CD4-positive, alpha-beta T cell treated with Interleukin-15 for 4 hours (primary cell): Measurements from ENCODE around the gene MEIKIN.

Source experiments
- DNase-seq: peaks from one replicate; pipeline ENCODE4 v3.0.0-alpha.2; 2020; ENCODE audit warnings: low spot score

MEIKIN gene, protein sequence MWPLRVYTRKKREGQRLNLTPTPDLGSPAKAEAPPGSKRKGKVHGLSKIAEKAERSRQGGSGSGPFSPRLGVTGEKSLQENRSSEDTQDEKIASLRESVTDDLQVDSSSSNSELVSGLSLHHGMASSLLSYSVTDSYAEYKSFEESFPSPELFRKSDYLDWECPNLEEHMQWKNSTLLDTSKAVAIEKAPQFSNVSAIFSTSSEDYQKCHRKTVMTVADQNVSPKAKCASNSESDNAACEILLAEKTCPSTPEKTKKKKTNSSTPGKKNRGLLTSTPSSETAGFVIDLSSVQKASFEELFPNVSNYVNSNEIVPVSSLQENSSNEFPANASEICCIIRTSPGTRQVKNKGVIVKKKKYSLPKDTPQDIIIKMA

DNA sequence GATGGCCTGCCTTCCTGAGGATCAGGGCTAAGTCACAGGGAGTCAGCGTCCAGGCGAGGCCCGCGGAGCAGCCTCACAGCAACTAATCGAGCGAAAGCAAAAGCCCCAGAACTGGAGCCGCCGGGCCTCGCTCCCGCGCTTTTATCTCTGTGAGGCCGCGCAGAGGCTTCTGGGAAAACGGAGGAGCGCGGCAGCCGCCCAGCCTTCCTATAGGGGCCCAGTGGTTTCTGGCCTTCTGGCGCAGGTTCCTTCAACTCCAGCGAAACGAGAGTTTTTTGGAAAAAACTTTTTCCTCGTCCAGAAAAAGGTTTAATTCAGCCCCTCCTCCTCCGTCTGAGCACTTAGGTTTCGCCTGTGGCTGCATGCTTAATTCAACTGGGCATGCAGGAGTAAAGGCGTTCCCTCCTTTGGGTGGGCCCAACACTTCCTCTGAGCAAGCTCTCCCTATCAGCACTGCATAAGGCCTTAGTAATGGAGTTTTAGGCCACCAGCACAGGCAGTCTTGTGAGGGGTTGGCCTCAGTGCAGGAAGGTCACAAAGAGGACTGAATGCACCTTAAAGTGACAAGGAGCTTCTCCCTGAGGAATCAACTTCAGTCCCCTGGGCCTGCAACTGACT is at the start of gene MEIKIN:
TSS of gene MEIKIN (minus strand) at position 113 of the 618 bp plus-strand sequence. CDS start 158 bp downstream, outside the sequence.
- no peak for DNase-seq

- DNase-seq, result no peak
These were observed 49.2 kb upstream of the MEIKIN start for GRCh38 chr5:131994533-131995226.

DNA sequence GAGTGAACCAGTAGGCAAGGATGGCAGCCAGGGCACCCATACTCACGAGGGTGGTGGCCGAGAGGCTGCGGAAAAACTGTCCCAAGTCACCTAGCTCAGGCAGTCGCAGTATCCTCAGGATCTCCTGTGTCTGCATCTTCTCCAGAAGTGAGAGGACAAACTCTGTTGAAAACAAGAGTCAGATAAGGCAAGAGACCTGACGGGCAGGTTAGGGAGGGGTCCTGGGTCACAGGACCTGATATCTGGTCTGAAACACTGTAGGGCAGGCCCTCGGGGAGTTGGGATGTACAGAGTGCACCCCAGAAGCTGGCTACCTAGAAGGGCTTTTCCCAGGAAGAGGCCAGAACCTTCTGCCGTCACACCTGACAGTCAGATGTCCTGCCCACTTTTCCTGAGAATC is 48.6 kb upstream of the MEIKIN start:
- DNase-seq, result no peak

DNA sequence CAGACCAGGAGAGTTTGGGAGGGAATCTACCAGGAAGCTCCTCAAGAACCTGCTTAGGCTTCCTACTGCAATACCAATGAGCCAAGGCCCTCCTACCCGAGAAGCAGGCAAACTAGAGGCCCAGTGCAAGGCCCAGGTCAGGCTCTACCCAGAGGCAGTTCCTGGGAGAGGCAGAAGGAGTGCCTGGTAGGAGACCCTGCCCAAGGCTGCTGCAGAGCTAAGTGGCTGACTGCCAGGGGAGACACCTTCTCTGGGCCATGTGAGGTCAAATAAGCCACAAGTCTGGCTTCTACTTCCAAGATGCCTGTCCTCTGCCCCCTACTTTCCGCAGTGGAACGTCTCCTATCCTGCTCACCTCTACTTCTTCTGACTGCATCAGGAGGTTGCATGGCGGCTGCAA is 48.2 kb upstream of the MEIKIN start:
- DNase-seq, result no peak

- no peak for DNase-seq
These were observed 46.9 kb upstream of the MEIKIN start for GRCh38 chr5:131992370-131992769.

DNA sequence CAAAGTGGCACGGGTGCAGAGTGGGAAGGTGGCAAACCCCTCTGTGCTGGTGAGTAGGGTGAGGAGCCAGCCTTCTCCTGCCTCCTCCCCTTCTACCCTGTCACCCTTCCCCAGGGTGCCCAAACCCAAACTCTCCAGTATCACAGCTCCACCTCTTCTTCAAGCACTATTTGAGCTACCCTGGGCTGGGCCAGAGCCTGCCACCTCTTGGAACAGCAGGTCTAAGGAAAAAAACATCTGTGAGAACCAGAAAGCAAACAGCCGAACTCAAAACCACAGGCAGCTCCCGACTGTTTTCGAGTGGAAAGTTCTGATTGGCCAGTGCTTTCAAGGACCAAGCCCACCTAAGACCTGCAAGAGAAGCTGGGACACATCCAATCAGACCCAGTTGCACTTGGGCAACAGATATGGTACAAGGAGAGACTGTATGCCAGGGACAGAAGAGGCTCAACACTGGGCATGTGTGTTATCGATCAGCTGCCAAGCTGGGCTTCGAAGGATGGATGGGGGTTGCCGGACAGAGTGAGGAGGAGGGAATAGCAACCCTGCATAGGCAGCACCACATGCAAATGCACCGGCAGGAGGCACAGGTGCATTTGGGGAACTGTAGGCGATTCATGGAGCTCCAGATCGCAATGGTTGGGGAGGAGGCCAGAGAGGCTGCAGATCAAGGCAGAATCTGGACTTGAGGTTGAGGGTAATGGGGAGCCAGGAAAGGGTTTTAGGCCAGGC is 46.3 kb upstream of the MEIKIN start:
- DNase-seq, result no peak

GRCh38 chr5:131990716-131991115 is 45.3 kb upstream of the MEIKIN start:
- no peak for DNase-seq

DNA sequence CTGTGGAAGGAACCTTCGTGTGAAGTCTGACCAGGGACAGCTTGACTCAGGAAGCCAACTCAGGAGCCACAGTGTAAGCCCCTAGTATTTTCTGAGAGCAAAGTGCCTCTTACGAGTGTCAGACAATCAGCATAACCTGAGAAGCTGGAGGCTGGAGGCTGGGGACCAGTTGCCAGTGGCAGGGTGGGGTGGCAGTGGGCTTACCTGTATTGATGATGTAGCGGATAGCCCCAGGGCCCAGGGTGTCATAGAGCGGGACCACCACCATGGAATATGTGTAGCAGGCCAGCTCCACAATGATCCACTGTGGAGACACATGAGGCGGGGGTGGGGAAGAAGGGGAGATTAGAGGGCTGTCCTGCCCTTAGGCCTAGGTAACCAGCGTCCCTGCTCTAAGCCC is 43.1 kb upstream of the MEIKIN start:
- no peak for DNase-seq

DNA sequence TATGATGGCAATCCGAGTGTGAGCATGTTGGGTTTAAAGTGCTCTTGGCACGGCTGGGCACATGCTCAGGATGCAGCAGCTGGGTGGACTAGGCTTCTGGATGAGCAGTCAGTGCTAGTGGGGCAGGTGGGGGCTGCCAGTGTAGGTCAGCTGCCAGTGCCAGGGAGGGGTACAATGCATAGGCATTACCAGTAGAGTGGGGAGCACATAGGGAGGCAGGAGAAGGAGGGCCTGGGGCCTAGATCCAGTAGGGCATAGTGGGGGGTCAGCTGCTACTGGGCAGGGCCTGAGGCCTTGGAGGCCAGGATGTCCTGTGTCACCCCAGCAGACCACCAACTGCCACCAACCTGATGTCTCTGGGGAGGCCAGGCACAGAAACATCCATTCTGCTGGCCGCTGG is 41.8 kb upstream of the MEIKIN start:
- DNase-seq, result no peak

GRCh38 chr5:131986161-131986912 is 40.9 kb upstream of the MEIKIN start:
- no peak for DNase-seq

- DNase-seq, result no peak
These were observed 39.6 kb upstream of the MEIKIN start for GRCh38 chr5:131984956-131985665.

- no peak for DNase-seq
These were observed 37.8 kb upstream of the MEIKIN start for GRCh38 chr5:131983244-131983771.

GRCh38 chr5:131981516-131981915 is 36.1 kb upstream of the MEIKIN start:
- no peak for DNase-seq

- DNase-seq, result no peak
These were observed 35.2 kb upstream of the MEIKIN start for GRCh38 chr5:131980696-131981095.

GRCh38 chr5:131979816-131980215 is 34.4 kb upstream of the MEIKIN start:
- DNase-seq, result no peak

DNA sequence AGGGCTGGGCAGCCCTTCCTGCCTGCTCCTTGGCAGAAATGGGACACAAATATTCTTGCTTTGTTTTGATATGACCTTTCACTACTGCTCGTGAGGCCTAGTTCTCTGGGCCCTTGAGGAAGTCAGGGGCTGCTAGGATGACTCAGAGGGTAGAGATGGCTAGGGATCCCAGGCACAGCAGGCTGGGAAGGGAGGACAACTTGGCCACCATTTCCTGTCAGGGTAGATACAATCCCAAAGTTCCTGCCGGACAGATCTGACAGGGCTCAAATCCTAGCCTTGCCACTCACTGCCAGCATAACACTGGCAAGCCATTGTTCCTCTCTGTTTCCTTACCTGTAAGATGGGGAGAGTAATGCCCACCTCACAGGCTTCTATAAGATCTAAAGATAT is 31.7 kb upstream of the MEIKIN start:
- DNase-seq, result no peak

- DNase-seq, result no peak
These were observed 31.1 kb upstream of the MEIKIN start for GRCh38 chr5:131976414-131977211.

DNA sequence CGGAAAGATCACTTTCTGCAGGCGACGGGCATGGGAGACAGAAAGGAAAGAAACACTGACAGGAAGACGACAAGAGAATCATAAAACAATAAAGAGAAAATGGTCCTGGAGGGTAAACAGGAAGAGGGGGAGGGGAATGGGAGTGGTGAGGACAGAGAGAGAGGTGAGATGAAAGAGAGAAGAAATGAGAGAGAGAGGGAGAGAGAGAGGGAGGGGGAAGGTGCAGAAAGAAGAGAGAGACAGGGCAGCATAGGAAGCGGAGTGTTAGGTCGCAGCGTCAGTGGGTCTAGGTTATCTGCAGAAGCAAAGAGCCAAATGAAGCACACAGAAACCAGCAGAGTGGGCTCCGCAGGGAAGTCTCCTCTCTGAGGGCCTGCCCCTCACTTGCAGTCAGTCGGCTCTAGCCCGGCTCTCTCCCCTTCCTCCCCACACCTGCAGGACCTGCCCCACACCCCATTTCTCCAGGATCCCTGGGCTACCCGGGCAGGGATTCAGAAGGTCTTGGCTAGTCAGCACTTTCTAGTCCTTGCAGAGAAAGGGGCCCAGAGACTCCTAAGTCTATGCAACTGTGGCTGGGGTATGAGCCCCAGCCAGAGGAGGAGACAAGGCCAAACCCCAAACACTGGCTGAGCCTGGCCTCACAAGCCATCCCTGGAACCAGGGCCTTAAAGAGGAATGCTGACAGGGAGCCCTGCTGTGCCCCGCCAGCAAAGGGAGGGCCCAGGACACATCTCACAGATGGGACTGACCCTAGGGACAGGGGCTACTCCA is 29.7 kb upstream of the MEIKIN start:
- DNase-seq, result peak; percentile 34

DNA sequence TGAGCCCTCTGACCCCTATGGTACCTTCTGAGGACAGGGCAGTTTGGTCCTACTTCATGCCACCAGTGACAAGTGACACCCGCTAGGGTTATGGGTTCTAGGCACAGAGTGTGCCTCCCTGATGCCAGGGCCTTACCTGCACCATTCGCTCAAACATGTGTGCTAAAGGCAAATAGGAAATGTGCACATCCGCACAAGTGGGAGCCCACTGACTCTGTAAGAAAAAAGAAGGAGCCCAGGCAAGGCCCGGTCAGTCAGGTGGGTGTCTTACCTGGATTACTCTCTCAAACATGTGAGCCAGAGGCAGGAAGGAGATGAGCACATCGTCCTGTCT is 29.1 kb upstream of the MEIKIN start:
- DNase-seq, result no peak
